HL-60 (cell line): Measurements from ENCODE around the gene POLG.

Experiments
- CTCF ChIP-seq: IDR thresholded peaks from one replicate; pipeline ENCODE4 v1.5.1; 2011; ENCODE audit warnings: low read length, control low read depth, inconsistent platforms; ENCODE audit not compliant: insufficient read depth
- GABPA ChIP-seq: IDR thresholded peaks from 2 replicates; pipeline ENCODE4 v1.6.1; 2012; ENCODE audit warnings: low read depth
- POLR2AphosphoS5 ChIP-seq: IDR thresholded peaks from 2 replicates; pipeline ENCODE4 v1.6.1; 2012; ENCODE audit warnings: low read depth
- REST ChIP-seq: IDR thresholded peaks from 2 replicates; pipeline ENCODE4 v1.6.1; 2012; ENCODE audit warnings: low read depth; ENCODE audit not compliant: insufficient replicate concordance

GRCh38 chr15:89307046-89307587 is 27.5 kb downstream of the POLG start:
- TF ChIP-seq CTCF (no peak), POLR2AphosphoS5 (no peak), REST (no peak), GABPA (no peak)
